Forelimb muscle (tissue), 1 donor: ENCODE data around the gene SERPINB6. TPM values are rescaled to one million over a fixed set of nuclear protein-coding genes. Genes with fewer than 3 reads are reported as not detected.
"Not testable (repeated sequence)": the region's sequence is repeated elsewhere in the genome, so short reads cannot be mapped to it uniquely, and the experiment has no call there.

Experiments
- DNase-seq: peaks from one replicate; pipeline ENCODE4 v3.0.0-alpha.2; 2013; ENCODE audit warnings: low read depth
- polyA plus RNA-seq: library from polyadenylated mRNA; unstranded; fragments of 120-200 nt; gene quantifications from one replicate; pipeline ENCODE4 v1.2.1, GENCODE V29; 2013; ENCODE audit not compliant: insufficient read length

The SERPINB6 gene
- polyA plus RNA-seq, 1 donor: 80.5 TPM

- no peak for DNase-seq
These were observed 12.6 kb downstream of the SERPINB6 start for GRCh38 chr6:2958776-2959175.

GRCh38 chr6:2958331-2958711, 13.0 kb downstream of the SERPINB6 start:
- DNase-seq: no peak

GRCh38 chr6:2957696-2958330, 13.6 kb downstream of the SERPINB6 start:
- DNase-seq: no peak

- DNase-seq: no peak
These were observed 14.3 kb downstream of the SERPINB6 start for GRCh38 chr6:2956930-2957685.

- DNase-seq: no peak
These were observed 18.3 kb downstream of the SERPINB6 start for GRCh38 chr6:2953098-2953497.

GRCh38 chr6:2952557-2953095, 18.7 kb downstream of the SERPINB6 start:
- DNase-seq: no peak

- DNase-seq: no peak
These were observed 19.6 kb downstream of the SERPINB6 start for GRCh38 chr6:2951728-2952127.

- no peak for DNase-seq
These were observed 20.7 kb downstream of the SERPINB6 start for GRCh38 chr6:2950713-2951112.

- DNase-seq: no peak
These were observed 21.8 kb downstream of the SERPINB6 start for GRCh38 chr6:2949536-2950083.

GRCh38 chr6:2949121-2949520, 22.2 kb downstream of the SERPINB6 start:
- no peak for DNase-seq

- DNase-seq: no peak
These were observed 22.9 kb downstream of the SERPINB6 start for GRCh38 chr6:2948228-2949025.

- no peak for DNase-seq
These were observed 23.9 kb downstream of the SERPINB6 start for GRCh38 chr6:2947445-2947844.

GRCh38 chr6:2945153-2945452, 26.3 kb downstream of the SERPINB6 start:
- DNase-seq: no peak

- no peak for DNase-seq
These were observed 26.8 kb downstream of the SERPINB6 start for GRCh38 chr6:2944405-2945152.

- DNase-seq: no peak
These were observed 27.8 kb downstream of the SERPINB6 start for GRCh38 chr6:2943564-2943955.

GRCh38 chr6:2942914-2943563, 28.3 kb downstream of the SERPINB6 start:
- no peak for DNase-seq

GRCh38 chr6:2942116-2942515, 29.3 kb downstream of the SERPINB6 start:
- DNase-seq: not testable (repeated sequence)

- DNase-seq: no peak
These were observed 30.5 kb downstream of the SERPINB6 start for GRCh38 chr6:2940851-2941250.

GRCh38 chr6:2940010-2940850, 31.1 kb downstream of the SERPINB6 start:
- no peak for DNase-seq
